ENCODE data around the gene ABCA1.

DNA sequence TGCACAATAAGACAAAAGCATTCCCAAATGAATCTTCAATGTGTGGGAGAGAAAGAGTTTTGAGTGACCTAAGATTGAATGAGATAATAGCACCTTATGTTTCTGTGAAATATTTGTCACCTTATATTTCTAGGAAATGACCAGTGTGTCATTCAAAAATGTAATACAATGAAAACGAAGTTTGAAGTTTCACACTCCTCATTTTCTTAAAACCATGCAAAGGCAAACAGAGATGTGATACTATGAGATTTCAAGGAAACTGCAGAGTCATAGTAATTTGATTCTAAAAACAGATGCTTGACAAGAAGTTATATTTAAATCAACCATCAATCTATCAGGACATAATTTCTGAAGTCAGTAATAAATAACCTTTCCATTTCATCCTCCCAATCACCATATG, 13.6 kb upstream of the ABCA1 start:
- TF ChIP-seq CTCF (IDR thresholded peaks at IDR 0.05; ENCODE audit: low read depth, low read length) (no peak), POLR2A (IDR thresholded peaks at IDR 0.05; ENCODE audit: extremely low read depth, insufficient read length) (no peak)

Data from NB4 (cell line).